Calu3 (cell line): Measurements from ENCODE around the gene PRR23A. TPM values are rescaled to one million over a fixed set of nuclear protein-coding genes. Genes with fewer than 3 reads are reported as not detected.

Source experiments
- Bru-seq: library from RNA; stranded (reverse); fragments of 400-500 nt; gene quantifications from one replicate; lab custom pipeline; 2021; lab: Mats Ljungman, UMichigan
- BruChase-seq, 2 experiments: library from RNA; stranded (reverse); fragments of 400-500 nt; gene quantifications; one replicate each; lab custom pipeline; 2021; lab: Mats Ljungman, UMichigan
- BruUV-seq: library from RNA; stranded (reverse); fragments of 400-500 nt; replicated peaks from 2 replicates; lab custom pipeline; 2021; lab: Mats Ljungman, UMichigan
- CTCF ChIA-PET: fragments of 300-600 bp; sonication (Branson Sonifier 250); formaldehyde crosslinking; loops from one replicate; lab custom pipeline; 2022; ENCODE audit warnings: antibody characterized with exemption; lab: Charles Lee
- DNase-seq: peaks from one replicate; pipeline ENCODE4 v3.0.0; 2022
- H3K27ac Mint-ChIP-seq: one replicate; pipeline ENCODE4 v1.8.0; 2022; ENCODE audit warnings: mixed read lengths; ENCODE audit not compliant: unreplicated experiment
- H3K27me3 Mint-ChIP-seq: one replicate; pipeline ENCODE4 v1.8.0; 2022; ENCODE audit warnings: mixed read lengths; ENCODE audit not compliant: unreplicated experiment
- H3K36me3 Mint-ChIP-seq: one replicate; pipeline ENCODE4 v1.8.0; 2022; ENCODE audit warnings: mild to moderate bottlenecking, moderate library complexity, mixed read lengths; ENCODE audit not compliant: insufficient read depth, unreplicated experiment
- H3K4me1 Mint-ChIP-seq: one replicate; pipeline ENCODE4 v1.8.0; 2022; ENCODE audit warnings: mild to moderate bottlenecking, low read depth, mixed read lengths; ENCODE audit not compliant: unreplicated experiment
- H3K4me3 Mint-ChIP-seq: one replicate; pipeline ENCODE4 v1.8.0; 2022; ENCODE audit warnings: mild to moderate bottlenecking, low read depth, moderate library complexity, mixed read lengths; ENCODE audit not compliant: unreplicated experiment
- H3K9me3 Mint-ChIP-seq: one replicate; pipeline ENCODE4 v1.8.0; 2022; ENCODE audit warnings: low read depth, mixed read lengths; ENCODE audit not compliant: unreplicated experiment
- intact Hi-C: fragments of 100-400 bp; cut with micrococcal nuclease; formaldehyde crosslinking; loops from one replicate; pipeline ENCODE4 v1.10.0; 2022; ENCODE audit not compliant: unreplicated experiment
- long read RNA-seq: library from polyadenylated mRNA; stranded (forward); transcript quantifications from one replicate; pipeline ENCODE4 v2.0.0, GENCODE V29; 2022
- total RNA-seq: library from RNA; stranded (reverse); gene quantifications from 2 replicates; pipeline ENCODE4 v1.2.3, GENCODE V29; 2022
- TF ChIP-seq, protein P1 (sequence below): fragments of 200-600 bp; IDR thresholded peaks from one replicate; pipeline ENCODE4 v1.8.0; 2022; ENCODE audit warnings: antibody characterized with exemption; ENCODE audit not compliant: unreplicated experiment

The PRR23A gene
- total RNA-seq (not detected in 2 replicates), Bru-seq, nascent RNA (not detected), BruChase-seq, experiment 1, labeled RNA remaining after a 6-hour chase (not detected), BruChase-seq, experiment 2, labeled RNA remaining after a 2-hour chase (not detected)
- long read RNA-seq = 0 reads

DNA sequence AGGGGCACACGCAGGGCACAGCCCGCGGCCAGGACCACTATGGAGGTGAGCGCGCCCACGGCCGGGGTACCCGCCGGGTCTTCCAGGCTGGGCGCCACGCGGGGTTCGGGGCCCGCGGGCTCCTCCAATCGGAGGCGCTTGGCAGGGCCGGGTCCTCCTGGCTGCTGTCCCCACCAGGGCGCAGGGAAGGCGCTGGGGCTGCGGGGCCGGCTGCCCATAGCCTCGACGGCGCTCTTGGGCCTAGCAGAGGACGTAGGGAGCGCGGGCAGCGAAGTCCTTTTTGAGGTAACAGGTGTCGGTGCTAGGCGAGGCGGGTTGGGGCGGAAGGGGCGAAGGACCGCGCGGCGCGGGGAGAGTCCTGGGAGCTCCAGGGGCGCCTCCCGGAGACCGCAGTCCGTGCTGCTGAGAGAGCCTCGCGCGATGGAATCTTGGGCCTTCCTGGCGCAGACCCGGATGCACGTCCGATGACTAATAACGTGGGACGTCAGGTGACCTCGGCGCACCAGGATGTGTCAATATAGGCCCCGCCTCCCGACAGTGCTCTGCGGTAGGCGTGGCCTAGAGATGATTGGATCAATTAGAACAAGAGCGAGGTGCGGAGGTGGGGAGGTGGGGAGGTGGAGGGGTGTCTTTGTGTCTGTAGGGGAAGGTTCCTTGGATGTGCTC lies at the start of gene PRR23A:
Gene PRR23A, minus strand, starts transcription at position 218 of the 666 bp plus-strand sequence. Its CDS starts 0 bp downstream, at position 218.
- BruUV-seq = no TSS peak
- Mint-ChIP-seq H3K4me1 (no peaks in the 10 kb centered on the region), H3K4me3 (no peak within 1 kb of the TSS), H3K9me3 (peaks cover 7% of the 10 kb centered on the region), H3K27me3 (no peaks in the 10 kb centered on the region), H3K36me3 (no peaks in the 10 kb centered on the region), H3K27ac (no peak within 1 kb of the TSS)
- no peak for DNase-seq
- intact Hi-C loops = no loop called here
- TF ChIP-seq, protein P1, sequence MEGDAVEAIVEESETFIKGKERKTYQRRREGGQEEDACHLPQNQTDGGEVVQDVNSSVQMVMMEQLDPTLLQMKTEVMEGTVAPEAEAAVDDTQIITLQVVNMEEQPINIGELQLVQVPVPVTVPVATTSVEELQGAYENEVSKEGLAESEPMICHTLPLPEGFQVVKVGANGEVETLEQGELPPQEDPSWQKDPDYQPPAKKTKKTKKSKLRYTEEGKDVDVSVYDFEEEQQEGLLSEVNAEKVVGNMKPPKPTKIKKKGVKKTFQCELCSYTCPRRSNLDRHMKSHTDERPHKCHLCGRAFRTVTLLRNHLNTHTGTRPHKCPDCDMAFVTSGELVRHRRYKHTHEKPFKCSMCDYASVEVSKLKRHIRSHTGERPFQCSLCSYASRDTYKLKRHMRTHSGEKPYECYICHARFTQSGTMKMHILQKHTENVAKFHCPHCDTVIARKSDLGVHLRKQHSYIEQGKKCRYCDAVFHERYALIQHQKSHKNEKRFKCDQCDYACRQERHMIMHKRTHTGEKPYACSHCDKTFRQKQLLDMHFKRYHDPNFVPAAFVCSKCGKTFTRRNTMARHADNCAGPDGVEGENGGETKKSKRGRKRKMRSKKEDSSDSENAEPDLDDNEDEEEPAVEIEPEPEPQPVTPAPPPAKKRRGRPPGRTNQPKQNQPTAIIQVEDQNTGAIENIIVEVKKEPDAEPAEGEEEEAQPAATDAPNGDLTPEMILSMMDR = no peak
- CTCF ChIA-PET = no interaction called here

DNA sequence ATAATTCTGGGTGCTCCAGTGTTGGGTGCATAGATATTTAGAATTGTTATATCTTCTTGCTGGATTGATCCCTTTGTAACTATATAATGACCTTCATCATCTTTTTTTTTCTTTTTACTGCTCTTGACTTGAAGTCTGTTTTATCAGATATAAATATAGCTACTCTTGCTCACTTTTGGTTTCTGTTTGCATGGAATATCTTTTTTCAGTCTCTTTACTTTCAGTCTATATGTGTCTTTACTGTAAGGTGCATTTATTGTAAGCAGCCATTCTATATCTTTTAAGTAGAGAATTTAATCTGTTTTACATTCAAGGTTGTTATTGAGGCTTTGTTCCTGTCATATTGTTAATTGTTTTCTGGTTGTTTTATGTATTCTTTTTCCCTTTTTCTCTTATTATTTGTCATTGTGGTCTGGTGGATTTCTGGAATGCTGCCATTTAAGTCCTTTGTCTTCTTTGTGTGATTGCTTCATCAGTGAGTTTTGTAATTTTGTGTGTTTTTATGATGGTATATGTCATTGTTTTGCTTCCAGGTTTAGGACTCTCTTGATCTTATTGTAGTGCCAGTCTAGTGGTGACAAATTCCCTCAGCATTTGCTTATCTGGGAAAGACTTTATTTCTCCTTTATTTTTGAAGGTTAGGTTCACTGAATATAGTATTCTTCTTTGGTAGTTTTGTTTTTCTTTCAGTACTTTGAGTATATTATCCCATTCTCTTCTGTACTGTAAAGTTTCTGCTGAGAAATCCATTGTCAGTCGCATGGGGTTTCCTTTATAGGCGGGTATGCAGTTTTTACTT lies 46.9 kb upstream of the PRR23A start:
- no TSS peak for BruUV-seq
- CTCF ChIA-PET = no interaction called here
- DNase-seq = no peak
- Mint-ChIP-seq H3K9me3 (no peaks in the 10 kb centered on the region), H3K36me3 (no peaks in the 10 kb centered on the region), H3K27ac (no peak overlapping the region), H3K27me3 (no peaks in the 10 kb centered on the region), H3K4me3 (no peak overlapping the region), H3K4me1 (no peaks in the 10 kb centered on the region)
- intact Hi-C loops = no loop called here
- TF ChIP-seq, protein P1 = no peak

DNA sequence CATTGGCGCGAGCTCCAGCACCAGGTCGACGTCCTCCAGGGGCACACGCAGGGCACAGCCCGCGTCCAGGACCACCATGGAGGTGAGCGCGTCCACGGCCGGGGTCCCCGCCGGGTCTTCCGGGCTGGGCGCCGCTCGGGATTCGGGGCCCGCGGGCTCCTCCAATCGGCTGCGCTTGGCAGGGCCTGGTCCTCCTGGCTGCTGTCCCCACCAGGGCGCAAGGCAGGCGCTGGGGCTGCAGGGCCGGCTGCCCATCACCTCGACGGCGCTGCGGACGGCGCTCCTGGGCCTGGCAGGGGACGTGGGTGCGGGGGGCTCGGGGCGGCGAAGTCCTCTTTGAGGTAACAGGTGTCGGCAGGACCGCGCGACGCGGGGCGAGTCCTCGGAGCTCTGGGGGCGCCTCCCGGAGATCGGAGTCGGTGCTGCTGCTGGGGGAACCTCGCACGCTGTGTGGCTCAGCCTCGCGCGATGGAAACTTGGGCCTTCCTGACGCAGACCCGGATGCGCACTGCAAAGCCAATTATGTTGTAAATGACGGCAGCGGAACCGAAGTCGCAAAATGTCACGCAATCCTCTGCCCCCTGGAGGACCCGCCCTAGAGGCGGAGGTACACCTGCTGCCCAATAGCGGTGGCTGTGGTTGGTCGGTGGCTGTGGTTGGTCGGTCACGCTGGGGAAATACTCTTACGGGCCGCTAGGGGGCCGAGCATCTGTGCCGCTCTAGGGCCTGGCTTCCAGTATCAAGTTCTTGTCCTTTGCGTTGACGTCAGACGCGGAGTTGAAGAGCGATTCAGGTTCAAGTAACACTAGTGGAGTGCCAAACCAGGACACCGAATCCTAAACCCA lies 38.5 kb upstream of the PRR23A start, which contains the start of gene PRR23C:
Gene PRR23C, minus strand, starts transcription at position 527 of the 845 bp plus-strand sequence. Its CDS starts 272 bp downstream, at position 255.
- BruUV-seq = no TSS peak
- TF ChIP-seq, protein P1 = peak; percentile 23
- no peak within 1 kb of the TSS for H3K4me3 Mint-ChIP-seq
- no peaks in the 10 kb centered on the region for H3K27me3 Mint-ChIP-seq
- intact Hi-C loops = no loop called here
- CTCF ChIA-PET = no interaction called here
- DNase-seq = no peak
- no peaks in the 10 kb centered on the region for H3K4me1 Mint-ChIP-seq
- H3K36me3 Mint-ChIP-seq = no peaks in the 10 kb centered on the region
- peaks cover 3% of the 10 kb centered on the region for H3K9me3 Mint-ChIP-seq
- no peak within 1 kb of the TSS for H3K27ac Mint-ChIP-seq
